Sigmoid colon (tissue), 4 donors: ENCODE data around the gene MTAP.

Experiments
- EP300 ChIP-seq, 4 donors: sonication (generic); formaldehyde crosslinking; IDR thresholded peaks; one replicate each; pipeline ENCODE4 v1.6.1; 2017; ENCODE audit warnings: antibody characterized with exemption in 4 of 4
- POLR2A ChIP-seq, 2 donors: fragments of 450-650 bp; IDR thresholded peaks; one replicate each; pipeline ENCODE4 v1.6.1; 2016; ENCODE audit warnings: antibody characterized with exemption in 2 of 2, mild to moderate bottlenecking in 2 of 2, moderate library complexity in 2 of 2
- POLR2AphosphoS5 ChIP-seq, 4 donors: sonication (generic); formaldehyde crosslinking; IDR thresholded peaks; one replicate each; pipeline ENCODE4 v1.6.1; 2017; ENCODE audit warnings: antibody characterized with exemption in 4 of 4
- TF ChIP-seq, protein P1 (sequence below), 4 experiments: fragments of 450-650 bp in 3 of 4; fragments of 200-600 bp in 1 of 4; IDR thresholded peaks; one replicate each; pipeline ENCODE4 v1.5.1; 2016 to 2019; ENCODE audit warnings: antibody characterized with exemption in 4 of 4, mild to moderate bottlenecking in 3 of 4, moderate library complexity in 2 of 4

DNA sequence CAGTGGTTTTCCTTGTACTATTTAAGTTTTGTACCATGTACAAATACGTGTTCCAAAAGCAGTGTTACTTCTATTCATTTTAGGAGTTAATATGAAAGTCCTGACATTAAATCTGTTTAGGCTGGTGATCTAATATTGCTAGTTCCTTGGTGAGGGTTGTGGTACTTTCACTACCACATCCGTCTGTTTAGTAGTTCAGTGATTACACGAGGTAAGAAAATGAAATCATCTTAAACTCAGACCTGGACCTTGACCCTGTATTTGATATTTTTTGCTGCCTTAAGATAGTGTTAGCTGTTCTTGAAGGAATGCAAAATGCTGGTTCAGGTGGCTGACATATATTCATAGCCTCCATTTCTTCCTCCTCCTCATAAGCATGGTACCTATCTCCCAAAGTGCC, 50.3 kb downstream of the MTAP start:
- TF ChIP-seq POLR2AphosphoS5 (IDR thresholded peaks at IDR 0.05): no peak
- TF ChIP-seq, protein P1, sequence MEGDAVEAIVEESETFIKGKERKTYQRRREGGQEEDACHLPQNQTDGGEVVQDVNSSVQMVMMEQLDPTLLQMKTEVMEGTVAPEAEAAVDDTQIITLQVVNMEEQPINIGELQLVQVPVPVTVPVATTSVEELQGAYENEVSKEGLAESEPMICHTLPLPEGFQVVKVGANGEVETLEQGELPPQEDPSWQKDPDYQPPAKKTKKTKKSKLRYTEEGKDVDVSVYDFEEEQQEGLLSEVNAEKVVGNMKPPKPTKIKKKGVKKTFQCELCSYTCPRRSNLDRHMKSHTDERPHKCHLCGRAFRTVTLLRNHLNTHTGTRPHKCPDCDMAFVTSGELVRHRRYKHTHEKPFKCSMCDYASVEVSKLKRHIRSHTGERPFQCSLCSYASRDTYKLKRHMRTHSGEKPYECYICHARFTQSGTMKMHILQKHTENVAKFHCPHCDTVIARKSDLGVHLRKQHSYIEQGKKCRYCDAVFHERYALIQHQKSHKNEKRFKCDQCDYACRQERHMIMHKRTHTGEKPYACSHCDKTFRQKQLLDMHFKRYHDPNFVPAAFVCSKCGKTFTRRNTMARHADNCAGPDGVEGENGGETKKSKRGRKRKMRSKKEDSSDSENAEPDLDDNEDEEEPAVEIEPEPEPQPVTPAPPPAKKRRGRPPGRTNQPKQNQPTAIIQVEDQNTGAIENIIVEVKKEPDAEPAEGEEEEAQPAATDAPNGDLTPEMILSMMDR (IDR thresholded peaks at IDR 0.05): no peak
- TF ChIP-seq EP300 (IDR thresholded peaks at IDR 0.05): no peak
- TF ChIP-seq POLR2A (IDR thresholded peaks at IDR 0.05): no peak
